GM12874 (cell line): ENCODE data around the gene DHCR24.

ENCODE experiments used
- CTCF ChIP-seq: IDR thresholded peaks from 2 replicates; pipeline ENCODE4 v1.5.1; 2011; ENCODE audit warnings: low read depth, mild to moderate bottlenecking, control low read depth, low read length, moderate library complexity; ENCODE audit not compliant: insufficient read depth

Gene DHCR24

GRCh38 chr1:54800899-54801759 lies 85.9 kb downstream of the DHCR24 start, which contains the start of gene TTC22:
Gene TTC22, minus strand, starts transcription at chr1:54801323. Its CDS starts 160 bp downstream, at chr1:54801163.
- TF ChIP-seq CTCF = peak; percentile 80

- no peak for TF ChIP-seq CTCF
Measured at GRCh38 chr1:54800041-54800898, 86.7 kb downstream of the DHCR24 start.
